ENCODE data around the gene RFTN1. TPM values are rescaled to one million over a fixed set of nuclear protein-coding genes. Genes with fewer than 3 reads are reported as not detected.
A peak's percentile ranks its signal among the peaks of the same experiment; 100 is the strongest.

RFTN1 gene
- total RNA-seq, 1 experiment from 2014 or later = 2.2 TPM

DNA sequence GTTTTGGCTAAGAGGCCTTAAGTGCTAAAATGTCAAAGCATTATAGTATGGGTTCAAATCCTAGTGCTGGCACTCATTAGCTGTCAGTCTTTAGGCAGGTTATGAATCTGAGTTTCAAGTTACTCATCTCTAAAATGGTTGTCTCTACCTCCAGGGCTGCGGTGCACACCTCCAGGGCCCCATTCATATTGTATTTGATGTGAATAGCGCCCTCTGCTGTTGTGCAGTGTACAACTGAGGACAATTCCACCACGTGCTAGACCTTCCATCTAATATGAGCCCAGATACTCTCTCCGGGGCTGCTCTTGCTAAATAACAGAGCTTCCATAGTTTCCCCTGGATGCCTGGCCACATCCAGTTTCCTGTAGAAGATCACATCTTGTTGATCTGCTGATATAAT lies 194.2 kb downstream of the RFTN1 start:
- Mint-ChIP-seq H3K27me3 (ENCODE audit: low read depth) (no peaks in the 10 kb centered on the region; the same call in 1 of the 2 replicates), H3K4me3 (no peak overlapping the region), H3K4me1 (peaks cover 5 to 6% of the 10 kb centered on the region in 2 experiments; a peak in 3 of 4 replicates), H3K27ac (peak overlapping the region in 1 of 3 experiments; percentile 9; a peak in 2 of 7 replicates), H3K36me3 (ENCODE audit: insufficient read depth in 1 of 3, low read depth in 3 of 3) (peaks cover 2 to 28% (median 7%) of the 10 kb centered on the region in 3 experiments; a peak in 6 of 7 replicates), H3K9me3 (no peaks in the 10 kb centered on the region)
- H3K27me3 ChIP-seq (ENCODE audit: insufficient read depth, low read length) = no peaks in the 10 kb centered on the region
- H3K56ac ChIP-seq (ENCODE audit: insufficient read length, low read depth, low read length) = no peak overlapping the region
- H2AK5ac ChIP-seq (ENCODE audit: insufficient read length, low read length) = no peak overlapping the region
- TF ChIP-seq, protein P1, sequence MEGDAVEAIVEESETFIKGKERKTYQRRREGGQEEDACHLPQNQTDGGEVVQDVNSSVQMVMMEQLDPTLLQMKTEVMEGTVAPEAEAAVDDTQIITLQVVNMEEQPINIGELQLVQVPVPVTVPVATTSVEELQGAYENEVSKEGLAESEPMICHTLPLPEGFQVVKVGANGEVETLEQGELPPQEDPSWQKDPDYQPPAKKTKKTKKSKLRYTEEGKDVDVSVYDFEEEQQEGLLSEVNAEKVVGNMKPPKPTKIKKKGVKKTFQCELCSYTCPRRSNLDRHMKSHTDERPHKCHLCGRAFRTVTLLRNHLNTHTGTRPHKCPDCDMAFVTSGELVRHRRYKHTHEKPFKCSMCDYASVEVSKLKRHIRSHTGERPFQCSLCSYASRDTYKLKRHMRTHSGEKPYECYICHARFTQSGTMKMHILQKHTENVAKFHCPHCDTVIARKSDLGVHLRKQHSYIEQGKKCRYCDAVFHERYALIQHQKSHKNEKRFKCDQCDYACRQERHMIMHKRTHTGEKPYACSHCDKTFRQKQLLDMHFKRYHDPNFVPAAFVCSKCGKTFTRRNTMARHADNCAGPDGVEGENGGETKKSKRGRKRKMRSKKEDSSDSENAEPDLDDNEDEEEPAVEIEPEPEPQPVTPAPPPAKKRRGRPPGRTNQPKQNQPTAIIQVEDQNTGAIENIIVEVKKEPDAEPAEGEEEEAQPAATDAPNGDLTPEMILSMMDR (conservative IDR thresholded peaks at IDR 0.05) = peak; percentile 78
- no peak overlapping the region for H2AFZ ChIP-seq (ENCODE audit: low read length)
- no peak overlapping the region for H2BK15ac ChIP-seq (ENCODE audit: low read depth, low read length)
- H4K8ac ChIP-seq (replicated peaks; ENCODE audit: insufficient read length, low read depth, low read length) = no peak overlapping the region
- H3K18ac ChIP-seq (ENCODE audit: insufficient read length, low read depth, low read length) = no peak overlapping the region
- H4K5ac ChIP-seq (ENCODE audit: insufficient read length, low read depth, low read length) = no peak overlapping the region
- H3K79me1 ChIP-seq (ENCODE audit: insufficient read depth, low read depth, low read length, poor library complexity, severe bottlenecking) = no peaks in the 10 kb centered on the region
- H2BK120ac ChIP-seq (ENCODE audit: low read depth, low read length, poor library complexity, severe bottlenecking) = no peak overlapping the region
- no peak overlapping the region for H3K14ac ChIP-seq (ENCODE audit: insufficient read depth, low read length)
- H3K9ac ChIP-seq (ENCODE audit: extremely low read depth, insufficient read length, low read length) = no peak overlapping the region
- H3K4me2 ChIP-seq (ENCODE audit: insufficient read depth, insufficient read length, low read length) = no peak overlapping the region
- no peak overlapping the region for H3K4ac ChIP-seq (ENCODE audit: low read depth, low read length)
- no peak overlapping the region for H2BK5ac ChIP-seq (ENCODE audit: insufficient read length, low read length)
- no peaks in the 10 kb centered on the region for H3K9me3 ChIP-seq (ENCODE audit: control insufficient read depth, low read depth, low read length)
- WGBS (ENCODE audit: extremely low coverage, insufficient read length, low lambda C conversion rate) = no CpG with 5 or more reads among the region's 4 CpGs
- H3K23me2 ChIP-seq (ENCODE audit: insufficient read length, low read depth, low read length, poor library complexity, severe bottlenecking) = no peaks in the 10 kb centered on the region
- H3K79me2 ChIP-seq (ENCODE audit: insufficient read depth, low read length) = no peaks in the 10 kb centered on the region
- no peaks in the 10 kb centered on the region for H3K4me1 ChIP-seq (ENCODE audit: insufficient read depth, low read length)
- no peak overlapping the region for H4K91ac ChIP-seq (ENCODE audit: insufficient read length, low read depth, low read length)
- no peak overlapping the region for H2BK20ac ChIP-seq (ENCODE audit: low read depth, low read length, poor library complexity, severe bottlenecking)
- H3T11ph ChIP-seq (ENCODE audit: low read length) = no peak overlapping the region
- H3K23ac ChIP-seq (ENCODE audit: insufficient read length, low read depth, low read length) = no peak overlapping the region
- DNase-seq = peak; percentile 57
- H4K20me1 ChIP-seq (ENCODE audit: control insufficient read depth, insufficient read depth, insufficient read length) = no peaks in the 10 kb centered on the region
- no peak overlapping the region for H2BK12ac ChIP-seq (ENCODE audit: insufficient read length, low read depth, low read length)
- H3K27ac ChIP-seq (ENCODE audit: insufficient read length, low read depth, low read length) = no peak overlapping the region
